ENCODE data around the gene TNS1.
A peak's percentile ranks its signal among the peaks of the same experiment; 100 is the strongest.

The TNS1 gene

DNA sequence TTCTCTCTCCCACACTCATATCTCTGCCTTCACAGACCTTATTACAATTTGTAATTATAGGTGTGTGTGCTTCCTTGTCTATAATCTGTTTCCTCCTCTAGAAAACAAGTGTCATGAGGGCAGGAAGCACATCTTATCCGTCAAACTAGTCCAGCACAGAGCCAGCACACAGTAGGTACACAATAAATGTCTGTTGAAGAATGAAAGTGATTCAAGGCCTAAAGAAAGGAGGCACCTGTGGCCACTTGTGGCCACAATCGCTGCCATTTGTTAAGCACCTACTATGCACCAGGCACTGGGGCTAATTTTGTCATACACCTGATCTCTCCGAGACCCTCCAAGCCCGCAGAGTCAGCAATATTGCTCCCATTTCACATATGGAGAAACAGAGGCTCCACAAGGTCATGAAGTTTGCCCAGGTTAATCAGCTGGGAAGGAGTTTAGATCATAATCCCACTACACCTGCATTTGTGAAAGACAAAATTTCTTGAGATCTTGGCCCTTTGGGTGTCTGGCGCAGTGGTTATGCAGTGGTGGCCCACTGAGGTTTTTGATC, 78.4 kb downstream of the TNS1 start:
- intact Hi-C loops (cut with micrococcal nuclease), result no loop called here
- Mint-ChIP-seq H3K27me3 (peaks cover 39% of the 10 kb centered on the region), H3K4me1 (ENCODE audit: low read depth) (peaks cover 43% of the 10 kb centered on the region), H3K9me3 (no peaks in the 10 kb centered on the region), H3K27ac (no peak overlapping the region), H3K36me3 (ENCODE audit: low read depth) (peaks cover 14% of the 10 kb centered on the region), H3K4me3 (no peak overlapping the region)

GRCh38 chr2:217923007-217923686, 79.6 kb downstream of the TNS1 start:
- intact Hi-C loops (cut with micrococcal nuclease), result no loop called here
- H3K4me1 Mint-ChIP-seq (ENCODE audit: low read depth), result peaks cover 31% of the 10 kb centered on the region
- no peak overlapping the region for H3K27ac Mint-ChIP-seq
- peaks cover 18% of the 10 kb centered on the region for H3K36me3 Mint-ChIP-seq (ENCODE audit: low read depth)
- H3K27me3 Mint-ChIP-seq, result peaks cover 36% of the 10 kb centered on the region
- H3K9me3 Mint-ChIP-seq, result no peaks in the 10 kb centered on the region
- H3K4me3 Mint-ChIP-seq, result no peak overlapping the region

GRCh38 chr2:217922101-217923006, 80.4 kb downstream of the TNS1 start:
- H3K27me3 Mint-ChIP-seq, result peaks cover 38% of the 10 kb centered on the region
- intact Hi-C loops (cut with micrococcal nuclease), result no loop called here
- peaks cover 23% of the 10 kb centered on the region for H3K4me1 Mint-ChIP-seq (ENCODE audit: low read depth)
- H3K36me3 Mint-ChIP-seq (ENCODE audit: low read depth), result peaks cover 18% of the 10 kb centered on the region
- no peaks in the 10 kb centered on the region for H3K9me3 Mint-ChIP-seq
- no peak overlapping the region for H3K27ac Mint-ChIP-seq
- no peak overlapping the region for H3K4me3 Mint-ChIP-seq

DNA sequence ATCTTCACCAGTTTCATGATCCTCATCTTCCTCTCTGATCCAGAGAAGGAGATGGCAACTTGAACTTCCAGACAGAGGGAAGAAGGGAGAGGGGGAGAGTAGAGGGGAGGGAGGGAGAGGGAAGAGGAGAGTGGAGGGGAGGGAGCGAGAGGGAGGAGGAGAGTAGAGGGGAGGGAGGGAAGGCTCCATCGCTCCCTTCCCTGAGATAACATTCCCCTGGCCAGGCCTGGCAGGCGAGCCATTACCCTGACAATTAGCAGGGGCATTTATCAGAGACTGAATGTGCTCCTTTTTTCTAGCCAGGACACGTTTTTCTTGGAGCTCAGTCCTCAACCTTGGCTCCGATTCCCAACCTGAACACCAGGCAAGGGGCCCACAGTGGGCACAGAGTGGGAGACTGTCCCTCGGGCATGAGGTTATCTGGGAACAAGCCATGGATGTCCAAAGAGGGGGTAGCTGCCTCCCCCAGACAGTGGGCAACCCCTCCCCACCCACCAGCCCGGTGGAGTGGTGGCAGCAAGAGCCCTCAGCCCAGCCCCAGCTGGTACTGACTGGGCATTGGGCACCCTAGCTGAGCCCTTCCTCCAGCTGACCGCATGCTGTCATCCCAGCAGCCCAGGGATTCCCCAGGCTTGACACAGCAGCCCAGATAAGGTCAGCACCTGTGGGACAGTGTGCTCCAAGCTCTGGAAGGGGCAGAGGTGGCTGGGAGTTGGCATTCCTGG, 81.8 kb downstream of the TNS1 start:
- H3K9me3 Mint-ChIP-seq, result no peaks in the 10 kb centered on the region
- intact Hi-C loops (cut with micrococcal nuclease), result no loop called here

GRCh38 chr2:217919781-217920351, 82.9 kb downstream of the TNS1 start:
- Mint-ChIP-seq H3K27me3 (peaks cover 36% of the 10 kb centered on the region), H3K27ac (no peak overlapping the region), H3K4me1 (ENCODE audit: low read depth) (peaks cover 22% of the 10 kb centered on the region), H3K4me3 (no peak overlapping the region), H3K9me3 (no peaks in the 10 kb centered on the region), H3K36me3 (ENCODE audit: low read depth) (peaks cover 16% of the 10 kb centered on the region)
- intact Hi-C loops (cut with micrococcal nuclease), result no loop called here

More for the DNA sequence above, 81.8 kb downstream of the TNS1 start:
- Mint-ChIP-seq H3K27ac (no peak overlapping the region), H3K27me3 (peaks cover 37% of the 10 kb centered on the region), H3K36me3 (ENCODE audit: low read depth) (peaks cover 25% of the 10 kb centered on the region), H3K4me3 (no peak overlapping the region), H3K4me1 (ENCODE audit: low read depth) (peaks cover 17% of the 10 kb centered on the region)

DNA sequence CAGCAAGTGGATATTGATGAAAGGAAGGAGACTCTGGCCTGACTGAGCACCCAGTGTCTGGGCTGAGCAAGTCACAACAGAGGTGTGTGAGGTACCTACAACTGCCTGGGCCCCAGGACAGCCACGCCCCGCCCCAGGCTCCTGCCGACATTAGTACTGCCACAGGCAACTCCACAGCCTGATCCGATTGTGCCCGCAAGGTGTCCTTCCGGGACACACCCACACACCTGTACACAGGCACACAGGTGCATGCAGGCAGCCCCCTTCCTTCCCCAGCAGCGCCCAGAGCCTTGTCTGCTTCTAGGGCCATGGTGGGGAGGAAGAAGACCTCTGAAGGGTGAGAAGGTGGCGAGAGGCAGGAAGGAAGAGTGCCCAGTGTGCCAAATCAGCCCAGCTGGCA, 83.6 kb downstream of the TNS1 start:
- H3K27ac Mint-ChIP-seq, result no peak overlapping the region
- H3K9me3 Mint-ChIP-seq, result no peaks in the 10 kb centered on the region
- H3K27me3 Mint-ChIP-seq, result peaks cover 37% of the 10 kb centered on the region
- peaks cover 27% of the 10 kb centered on the region for H3K4me1 Mint-ChIP-seq (ENCODE audit: low read depth)
- H3K36me3 Mint-ChIP-seq (ENCODE audit: low read depth), result peaks cover 16% of the 10 kb centered on the region
- H3K4me3 Mint-ChIP-seq, result no peak overlapping the region
- intact Hi-C loops (cut with micrococcal nuclease), result no loop called here

GRCh38 chr2:217918308-217919024, 84.3 kb downstream of the TNS1 start:
- Mint-ChIP-seq H3K9me3 (no peaks in the 10 kb centered on the region), H3K27me3 (peaks cover 30% of the 10 kb centered on the region), H3K4me1 (ENCODE audit: low read depth) (peaks cover 31% of the 10 kb centered on the region), H3K36me3 (ENCODE audit: low read depth) (peaks cover 16% of the 10 kb centered on the region), H3K27ac (no peak overlapping the region), H3K4me3 (no peak overlapping the region)
- intact Hi-C loops (cut with micrococcal nuclease), result no loop called here

GRCh38 chr2:217916504-217917254, 86.1 kb downstream of the TNS1 start:
- H3K27ac Mint-ChIP-seq, result no peak overlapping the region
- no peaks in the 10 kb centered on the region for H3K9me3 Mint-ChIP-seq
- H3K27me3 Mint-ChIP-seq, result peaks cover 32% of the 10 kb centered on the region
- intact Hi-C loops (cut with micrococcal nuclease), result no loop called here
- no peak overlapping the region for H3K4me3 Mint-ChIP-seq
- H3K36me3 Mint-ChIP-seq (ENCODE audit: low read depth), result peaks cover 16% of the 10 kb centered on the region
- peaks cover 48% of the 10 kb centered on the region for H3K4me1 Mint-ChIP-seq (ENCODE audit: low read depth)

DNA sequence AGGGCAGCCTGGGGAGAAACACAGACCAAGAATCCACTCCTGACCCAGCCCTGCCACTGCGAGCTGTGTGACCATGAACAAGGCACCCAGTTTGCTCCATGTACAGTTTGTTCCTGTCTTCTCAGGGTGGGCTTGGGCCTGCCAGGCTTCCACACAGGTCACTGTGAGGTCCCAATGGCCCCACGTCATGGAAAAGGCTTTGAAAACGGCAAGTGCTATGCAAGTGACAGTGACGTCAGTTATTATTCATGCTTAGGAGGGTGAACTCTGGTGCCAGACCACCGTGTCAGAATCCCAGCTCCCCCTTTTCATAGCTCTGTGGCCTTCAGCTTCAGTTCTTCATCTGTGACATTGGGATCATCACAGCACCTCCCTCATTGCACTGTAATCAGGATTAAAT, 87.1 kb downstream of the TNS1 start:
- Mint-ChIP-seq H3K4me3 (no peak overlapping the region), H3K9me3 (no peaks in the 10 kb centered on the region), H3K27ac (no peak overlapping the region), H3K4me1 (ENCODE audit: low read depth) (peaks cover 58% of the 10 kb centered on the region), H3K36me3 (ENCODE audit: low read depth) (peaks cover 16% of the 10 kb centered on the region), H3K27me3 (peaks cover 30% of the 10 kb centered on the region)
- intact Hi-C loops (cut with micrococcal nuclease), result no loop called here

DNA sequence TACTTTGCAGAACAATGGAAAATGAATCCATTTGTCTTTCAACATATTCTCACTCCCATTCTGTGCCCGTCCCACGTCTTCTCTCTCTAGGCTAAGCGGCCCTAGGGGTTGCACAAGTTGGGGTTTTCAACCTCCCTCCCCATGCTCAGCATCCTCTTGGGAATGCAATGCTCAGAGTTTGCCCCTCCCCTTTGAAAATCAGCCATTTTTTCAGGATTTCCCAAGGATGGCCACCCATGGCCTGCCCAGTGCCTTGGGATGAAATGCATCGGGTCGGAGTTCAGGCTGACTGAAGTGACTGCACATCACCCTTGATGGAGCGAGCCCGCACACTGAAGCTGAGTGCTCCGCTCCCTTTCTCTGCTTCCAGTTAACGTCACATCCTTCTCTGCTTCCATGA, 87.9 kb downstream of the TNS1 start:
- Mint-ChIP-seq H3K27ac (no peak overlapping the region), H3K4me3 (no peak overlapping the region), H3K4me1 (ENCODE audit: low read depth) (peaks cover 61% of the 10 kb centered on the region), H3K9me3 (no peaks in the 10 kb centered on the region), H3K36me3 (ENCODE audit: low read depth) (peaks cover 15% of the 10 kb centered on the region), H3K27me3 (peaks cover 28% of the 10 kb centered on the region)
- intact Hi-C loops (cut with micrococcal nuclease), result no loop called here

GRCh38 chr2:217914078-217914477, 88.7 kb downstream of the TNS1 start:
- H3K36me3 Mint-ChIP-seq (ENCODE audit: low read depth), result peaks cover 7% of the 10 kb centered on the region
- intact Hi-C loops (cut with micrococcal nuclease), result no loop called here
- peak overlapping the region; percentile 77 for H3K27ac Mint-ChIP-seq
- H3K9me3 Mint-ChIP-seq, result no peaks in the 10 kb centered on the region
- peaks cover 23% of the 10 kb centered on the region for H3K27me3 Mint-ChIP-seq
- H3K4me3 Mint-ChIP-seq, result peak overlapping the region; percentile 34
- peaks cover 67% of the 10 kb centered on the region for H3K4me1 Mint-ChIP-seq (ENCODE audit: low read depth)

- H3K36me3 Mint-ChIP-seq (ENCODE audit: low read depth), result peaks cover 6% of the 10 kb centered on the region
- no peaks in the 10 kb centered on the region for H3K9me3 Mint-ChIP-seq
- H3K4me3 Mint-ChIP-seq, result peak overlapping the region; percentile 34
- peaks cover 23% of the 10 kb centered on the region for H3K27me3 Mint-ChIP-seq
- intact Hi-C loops (cut with micrococcal nuclease), result no loop called here
- H3K27ac Mint-ChIP-seq, result peak overlapping the region; percentile 77
- peaks cover 68% of the 10 kb centered on the region for H3K4me1 Mint-ChIP-seq (ENCODE audit: low read depth)
These were observed 89.4 kb downstream of the TNS1 start for GRCh38 chr2:217913436-217913835.

Data from dendritic cell treated with granulocyte-macrophage colony-stimulating factor and Interleukin-4, amounts not matched to agents 40 ng/mL and 50 ng/mL, for 4 days (primary cell).